ENCODE data around the gene QRSL1.
"Not testable (repeated sequence)": the region's sequence is repeated elsewhere in the genome, so short reads cannot be mapped to it uniquely, and the experiment has no call there.

GRCh38 chr6:106701201-106701600 lies 71.8 kb downstream of the QRSL1 start:
- TF ChIP-seq, protein P1, sequence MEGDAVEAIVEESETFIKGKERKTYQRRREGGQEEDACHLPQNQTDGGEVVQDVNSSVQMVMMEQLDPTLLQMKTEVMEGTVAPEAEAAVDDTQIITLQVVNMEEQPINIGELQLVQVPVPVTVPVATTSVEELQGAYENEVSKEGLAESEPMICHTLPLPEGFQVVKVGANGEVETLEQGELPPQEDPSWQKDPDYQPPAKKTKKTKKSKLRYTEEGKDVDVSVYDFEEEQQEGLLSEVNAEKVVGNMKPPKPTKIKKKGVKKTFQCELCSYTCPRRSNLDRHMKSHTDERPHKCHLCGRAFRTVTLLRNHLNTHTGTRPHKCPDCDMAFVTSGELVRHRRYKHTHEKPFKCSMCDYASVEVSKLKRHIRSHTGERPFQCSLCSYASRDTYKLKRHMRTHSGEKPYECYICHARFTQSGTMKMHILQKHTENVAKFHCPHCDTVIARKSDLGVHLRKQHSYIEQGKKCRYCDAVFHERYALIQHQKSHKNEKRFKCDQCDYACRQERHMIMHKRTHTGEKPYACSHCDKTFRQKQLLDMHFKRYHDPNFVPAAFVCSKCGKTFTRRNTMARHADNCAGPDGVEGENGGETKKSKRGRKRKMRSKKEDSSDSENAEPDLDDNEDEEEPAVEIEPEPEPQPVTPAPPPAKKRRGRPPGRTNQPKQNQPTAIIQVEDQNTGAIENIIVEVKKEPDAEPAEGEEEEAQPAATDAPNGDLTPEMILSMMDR (IDR thresholded peaks at IDR 0.05; ENCODE audit: insufficient read depth, low read length, poor library complexity, severe bottlenecking), result not testable (repeated sequence)
- not testable (repeated sequence) for TF ChIP-seq EZH2phosphoT487 (conservative IDR thresholded peaks at IDR 0.05; ENCODE audit: low read length)

Measured in SU-DHL-6 (cell line).